Stimulated activated CD4-positive, alpha-beta T cell treated with anti-CD3 and anti-CD28 coated beads, TNF-alpha, amount 100 ng/mL, for 48 hours (primary cell): ENCODE measurements around the gene RIC1.
A peak's percentile ranks its signal among the peaks of the same experiment; 100 is the strongest.
"Not testable (repeated sequence)": the region's sequence is repeated elsewhere in the genome, so short reads cannot be mapped to it uniquely, and the experiment has no call there.

Experiments
- DNase-seq, 3 donors: peaks; one replicate each; pipeline ENCODE4 v3.0.0-alpha.2; 2020; ENCODE audit warnings: low read depth in 3 of 3

The RIC1 gene

DNA sequence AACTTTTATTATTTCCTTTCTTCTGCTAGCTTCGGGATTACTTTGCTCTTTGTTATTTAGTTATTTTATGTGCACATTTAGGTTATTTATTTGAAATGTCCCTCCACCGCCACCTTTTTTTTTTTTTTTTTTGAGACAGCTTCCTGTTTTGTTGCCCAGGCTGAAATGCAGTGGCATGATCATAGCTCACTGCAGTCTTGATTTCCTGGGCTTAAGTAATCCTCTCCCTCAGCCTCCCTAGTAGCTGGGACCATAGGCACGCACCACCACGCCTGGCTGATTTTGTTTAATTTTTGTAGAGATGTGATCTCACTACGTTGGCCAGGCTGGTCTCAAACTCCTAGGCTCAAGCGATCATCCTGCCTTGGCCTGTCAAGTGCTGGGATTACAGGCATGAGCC lies 38.5 kb downstream of the RIC1 start:
- no peak for DNase-seq

DNA sequence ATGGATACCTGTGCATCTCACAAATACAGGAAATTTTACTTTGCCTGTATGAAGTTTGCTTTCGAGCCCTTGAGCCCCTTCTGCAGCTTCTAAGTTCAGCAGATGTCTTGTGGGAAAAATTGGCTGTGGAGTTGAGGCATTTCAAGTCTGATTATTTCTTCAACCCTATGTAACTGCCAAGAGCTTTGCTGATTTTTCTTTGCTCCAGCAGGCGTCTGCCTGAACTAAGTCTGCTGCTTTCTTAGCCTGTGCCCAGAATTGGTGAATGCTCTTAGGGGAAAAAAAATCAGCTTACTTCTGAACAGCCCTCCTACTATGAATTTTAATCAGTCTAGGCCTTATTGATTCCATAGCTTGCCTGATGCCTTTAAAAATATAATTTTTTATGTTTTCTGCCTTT lies 41.2 kb downstream of the RIC1 start:
- DNase-seq = no peak

DNA sequence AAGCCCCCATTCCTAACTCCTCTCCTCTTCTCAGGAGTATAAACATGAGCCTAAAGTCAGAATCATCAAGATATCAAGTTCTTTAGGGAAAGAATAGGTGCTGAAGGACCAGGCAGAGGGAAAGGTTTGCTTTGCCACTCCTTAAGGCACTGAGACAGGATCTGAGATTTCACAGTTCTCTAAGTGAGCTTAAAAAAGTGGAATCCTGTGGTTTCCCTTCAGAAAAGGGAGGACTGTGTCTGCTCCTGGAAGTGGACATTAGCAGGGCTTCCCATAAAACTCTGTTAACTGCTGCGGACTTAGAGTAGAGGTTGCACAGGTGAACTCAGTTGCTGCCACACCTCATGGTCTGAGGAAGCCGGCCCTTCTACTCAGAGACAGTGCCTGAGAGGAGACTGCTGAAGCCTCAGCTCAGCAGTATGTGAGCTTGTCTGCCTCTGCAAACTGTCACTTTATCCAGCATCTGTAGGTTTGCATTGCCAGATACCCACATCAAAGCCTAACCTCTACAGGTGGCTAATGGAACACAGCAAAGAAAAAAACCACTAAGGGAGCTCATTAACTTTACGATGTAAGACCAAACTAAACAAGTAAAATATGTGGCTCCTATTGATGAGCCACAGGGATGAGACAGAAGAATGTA lies 42.9 kb downstream of the RIC1 start:
- no peak for DNase-seq

DNA sequence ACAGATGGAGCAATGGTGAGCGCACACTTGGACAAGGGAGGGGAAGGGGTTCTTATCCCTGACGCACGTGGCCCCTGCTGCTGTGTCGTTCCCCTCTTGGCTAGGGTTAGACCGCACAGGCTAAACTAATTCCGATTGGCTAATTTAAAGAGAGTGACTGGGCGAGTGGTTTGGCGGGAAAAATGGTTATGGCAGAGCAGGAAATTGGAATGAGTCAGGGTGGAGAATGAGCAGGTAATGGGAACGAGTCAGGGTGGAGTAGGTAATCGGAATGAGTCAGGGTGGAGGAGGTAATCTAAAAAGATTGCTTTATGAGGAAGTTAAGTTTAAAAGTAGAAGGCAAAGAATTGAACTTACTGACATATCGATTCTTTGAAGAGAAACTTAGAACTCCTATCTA lies 46.1 kb downstream of the RIC1 start:
- not testable (repeated sequence) for DNase-seq

DNA sequence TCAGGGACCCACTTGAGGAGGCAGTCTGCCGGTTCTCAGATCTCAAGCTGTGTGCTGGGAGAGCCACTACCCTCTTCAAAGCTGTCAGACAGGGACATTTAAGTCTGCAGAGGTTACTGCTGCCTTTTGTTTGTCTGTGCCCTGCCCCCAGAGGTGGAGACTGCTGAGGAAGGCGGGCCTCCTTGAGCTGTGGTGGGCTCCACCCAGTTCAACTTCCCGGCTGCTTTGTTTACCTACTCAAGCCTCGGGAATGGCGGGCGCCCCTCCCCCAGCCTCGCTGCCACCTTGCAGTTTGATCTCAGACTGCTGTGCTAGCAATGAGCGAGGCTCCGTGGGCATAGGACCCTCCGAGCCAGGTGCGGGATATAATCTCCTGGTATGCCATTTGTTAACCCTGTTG lies 54.7 kb downstream of the RIC1 start:
- not testable (repeated sequence) for DNase-seq

DNA sequence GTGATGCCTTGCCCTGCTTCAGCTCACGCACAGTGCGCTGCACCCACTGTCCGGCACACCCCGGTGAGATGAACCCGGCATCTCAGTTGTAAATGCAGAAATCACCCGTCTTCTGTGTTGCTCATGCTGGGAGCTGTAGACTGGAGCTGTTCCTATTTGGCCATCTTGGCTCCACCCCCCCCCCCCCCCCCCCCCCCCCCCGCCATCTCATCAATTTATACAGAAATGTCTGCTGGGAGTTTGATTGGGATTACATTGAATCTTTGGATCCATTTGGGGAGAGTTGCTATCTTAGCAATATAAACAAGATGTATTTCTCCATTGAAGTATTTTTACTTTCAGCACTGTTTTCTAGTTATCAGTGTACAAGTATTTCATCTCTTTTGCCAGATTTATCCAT lies 55.2 kb downstream of the RIC1 start:
- DNase-seq = no peak

DNA sequence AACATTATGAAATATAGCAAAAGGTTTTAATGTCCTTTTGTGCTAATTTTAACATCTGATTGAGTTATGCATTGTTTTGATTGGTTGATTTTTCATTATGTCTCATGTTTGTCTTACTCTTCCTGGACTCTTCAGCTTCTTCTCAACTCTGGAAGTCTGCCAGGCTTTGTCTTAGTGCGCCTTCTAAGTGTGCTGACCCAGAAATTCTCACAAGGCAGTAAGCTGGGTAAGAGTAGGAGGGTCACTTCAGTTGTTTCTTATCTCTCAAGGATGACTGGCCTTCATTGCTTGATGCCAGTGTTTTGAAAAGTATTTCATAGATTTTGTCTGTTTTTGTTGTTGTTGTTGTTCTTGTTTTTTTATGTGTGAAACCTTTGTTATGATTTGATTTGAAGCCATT lies 59.2 kb downstream of the RIC1 start:
- DNase-seq = no peak

DNA sequence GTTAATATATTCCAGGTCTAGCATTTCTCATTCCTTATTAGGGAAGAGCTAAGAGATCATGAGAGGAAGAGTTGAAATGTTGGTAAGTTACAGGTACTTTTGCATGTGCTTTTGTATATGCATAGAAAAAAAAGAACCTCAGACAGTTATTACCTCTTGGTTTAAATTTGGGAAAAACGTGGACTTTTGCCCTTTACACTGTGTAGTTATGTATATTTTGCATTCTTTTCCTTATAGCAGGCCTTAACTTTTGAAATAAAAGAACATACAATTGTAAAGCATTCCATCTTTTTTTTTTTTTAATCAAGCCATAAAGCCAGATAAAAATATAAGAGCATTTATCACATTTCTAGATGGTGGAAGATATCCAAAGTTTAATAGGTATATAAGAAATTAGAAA lies 61.4 kb downstream of the RIC1 start:
- DNase-seq = no peak

DNA sequence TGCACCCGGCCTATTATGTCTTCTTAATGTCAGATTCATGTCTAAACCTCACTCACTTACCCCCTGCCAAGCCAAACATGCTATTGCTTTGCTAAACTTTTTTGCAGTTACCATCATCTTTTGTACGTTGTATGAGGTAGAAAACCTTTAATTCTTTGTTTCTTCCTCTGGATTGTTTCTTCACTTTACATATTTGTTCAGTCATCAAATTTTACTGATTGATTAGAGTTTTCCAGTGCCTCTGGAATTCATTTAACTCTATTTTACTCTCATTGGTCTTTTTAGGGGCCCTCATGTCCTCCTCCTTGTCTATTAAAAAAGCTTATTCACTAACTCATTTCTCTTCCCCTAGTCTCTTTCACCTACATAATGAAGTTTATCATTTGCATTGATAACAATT lies 67.0 kb downstream of the RIC1 start:
- DNase-seq = no peak

DNA sequence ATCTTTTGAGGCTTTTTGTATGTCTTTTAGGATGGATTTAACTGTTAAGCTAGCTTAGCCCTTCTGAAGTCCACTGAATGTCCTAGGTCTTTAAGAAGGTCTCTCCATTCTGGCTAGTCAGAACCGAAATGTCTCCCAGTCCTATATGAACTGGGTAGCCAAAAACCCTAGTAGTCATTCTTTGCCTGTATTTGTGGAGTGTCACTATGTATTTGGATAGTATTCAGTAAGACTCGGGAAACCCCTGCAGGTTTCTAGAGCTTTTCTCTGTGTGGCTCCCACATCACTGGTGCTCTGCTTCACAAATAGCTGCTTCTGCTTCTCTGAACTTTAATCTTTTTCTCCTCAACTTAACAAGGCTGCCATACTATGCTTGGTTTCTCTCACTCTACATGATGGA lies 68.0 kb downstream of the RIC1 start:
- DNase-seq = no peak

DNA sequence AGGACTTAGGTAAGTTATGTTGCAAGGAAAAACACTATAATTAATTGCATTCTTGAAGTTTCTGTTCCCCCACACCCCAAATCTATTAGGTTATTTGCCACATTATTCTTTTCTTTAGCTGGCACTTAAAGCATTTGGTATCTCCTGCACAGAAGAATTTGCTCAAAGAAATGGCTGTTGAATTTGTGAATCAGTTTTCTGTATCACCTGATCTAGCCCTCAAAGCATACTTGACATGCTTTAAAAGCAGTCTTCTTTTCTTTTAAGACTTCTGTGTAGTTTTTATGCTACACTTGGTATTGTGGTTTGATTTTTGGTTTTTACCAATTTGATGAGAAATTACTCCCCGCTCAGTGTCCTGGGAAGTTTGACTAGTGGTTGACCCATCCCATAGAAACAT lies 69.1 kb downstream of the RIC1 start:
- no peak for DNase-seq

DNA sequence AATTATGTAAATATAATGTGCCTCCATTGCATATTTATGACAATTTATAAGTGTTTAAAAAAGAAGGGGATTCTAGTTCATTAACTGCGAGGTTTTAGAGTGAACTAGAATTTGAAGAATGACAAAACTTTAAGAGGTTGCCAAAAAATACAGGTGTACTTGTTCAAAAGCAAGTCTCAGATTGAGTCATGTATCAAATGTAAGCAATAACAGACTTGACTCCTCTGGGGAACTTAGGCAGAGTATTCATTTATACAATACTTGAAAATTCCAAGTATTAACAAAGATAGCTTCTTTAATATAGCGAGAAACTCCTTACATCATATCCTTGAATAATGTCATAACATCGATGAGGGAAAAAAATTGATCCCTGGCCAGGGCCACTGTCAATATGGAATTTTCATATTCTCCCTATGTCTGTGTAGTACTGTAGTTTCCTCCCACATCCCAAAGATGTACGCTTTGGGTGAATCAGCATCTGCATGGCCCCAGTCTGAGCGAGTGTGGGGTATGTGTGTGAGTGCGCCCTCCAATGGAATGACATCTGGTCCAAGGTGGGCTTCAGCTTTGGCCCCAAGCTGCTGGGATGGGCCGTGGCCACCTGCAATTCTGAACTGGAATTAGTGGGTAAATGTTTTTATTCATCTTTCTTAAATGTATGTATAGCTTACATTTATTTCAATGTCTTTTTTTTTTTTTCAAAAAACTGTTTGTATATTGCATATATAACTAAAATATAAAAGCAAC lies 70.1 kb downstream of the RIC1 start:
- DNase-seq = no peak

DNA sequence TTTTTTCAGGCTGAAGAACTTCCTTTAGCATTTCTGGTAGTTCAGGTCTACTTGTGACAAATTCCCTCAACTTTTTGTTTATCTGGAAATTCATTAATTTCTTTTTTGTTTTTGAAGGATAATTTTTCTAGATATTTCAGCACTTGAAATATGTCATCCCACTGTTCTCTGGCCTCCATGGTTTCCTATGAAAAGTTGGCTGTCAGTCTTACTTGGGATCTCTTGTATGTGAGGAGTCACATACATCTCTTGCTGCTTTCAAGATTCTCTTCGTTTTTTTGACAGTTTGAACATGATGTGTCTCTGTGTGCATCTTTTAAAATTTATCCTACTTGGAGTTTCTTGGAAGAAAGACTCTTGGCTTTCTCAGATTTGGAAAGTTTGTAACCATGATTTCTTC lies 79.5 kb downstream of the RIC1 start:
- no peak for DNase-seq

DNA sequence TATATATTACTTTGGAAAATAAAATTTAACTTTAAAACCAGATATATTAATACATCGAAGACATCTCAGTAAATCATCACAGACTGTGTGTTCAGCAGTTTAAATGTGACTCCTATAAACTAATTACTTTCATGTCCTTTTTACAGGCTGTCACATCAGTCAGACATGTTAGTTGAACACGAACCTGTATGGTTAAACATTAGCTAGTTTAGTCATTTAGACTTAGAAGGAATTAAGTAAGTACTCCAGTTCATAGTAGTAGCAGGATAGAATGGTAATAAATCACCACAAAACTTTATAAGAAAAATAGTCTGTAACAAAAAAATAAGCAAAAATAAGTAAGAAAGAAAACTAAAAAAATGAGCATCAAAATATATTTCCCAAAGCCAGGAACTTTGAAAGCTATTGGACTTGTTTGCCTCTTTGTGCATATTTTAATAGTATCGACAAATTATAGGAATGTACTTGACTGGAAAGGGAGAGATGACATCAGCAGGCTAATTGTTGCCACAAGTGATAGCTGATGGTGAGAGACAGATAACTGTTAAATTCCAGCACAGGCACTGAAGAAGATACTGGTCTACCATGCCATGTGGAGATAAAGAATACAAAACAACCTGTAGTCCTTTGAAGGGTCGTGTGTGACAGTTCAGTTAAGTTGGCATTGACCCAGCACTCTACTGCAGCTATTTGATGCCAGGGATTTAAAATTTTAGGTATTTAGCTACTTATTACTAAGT lies 83.9 kb downstream of the RIC1 start:
- DNase-seq = peak in 1 of 3 donors; percentile 2

DNA sequence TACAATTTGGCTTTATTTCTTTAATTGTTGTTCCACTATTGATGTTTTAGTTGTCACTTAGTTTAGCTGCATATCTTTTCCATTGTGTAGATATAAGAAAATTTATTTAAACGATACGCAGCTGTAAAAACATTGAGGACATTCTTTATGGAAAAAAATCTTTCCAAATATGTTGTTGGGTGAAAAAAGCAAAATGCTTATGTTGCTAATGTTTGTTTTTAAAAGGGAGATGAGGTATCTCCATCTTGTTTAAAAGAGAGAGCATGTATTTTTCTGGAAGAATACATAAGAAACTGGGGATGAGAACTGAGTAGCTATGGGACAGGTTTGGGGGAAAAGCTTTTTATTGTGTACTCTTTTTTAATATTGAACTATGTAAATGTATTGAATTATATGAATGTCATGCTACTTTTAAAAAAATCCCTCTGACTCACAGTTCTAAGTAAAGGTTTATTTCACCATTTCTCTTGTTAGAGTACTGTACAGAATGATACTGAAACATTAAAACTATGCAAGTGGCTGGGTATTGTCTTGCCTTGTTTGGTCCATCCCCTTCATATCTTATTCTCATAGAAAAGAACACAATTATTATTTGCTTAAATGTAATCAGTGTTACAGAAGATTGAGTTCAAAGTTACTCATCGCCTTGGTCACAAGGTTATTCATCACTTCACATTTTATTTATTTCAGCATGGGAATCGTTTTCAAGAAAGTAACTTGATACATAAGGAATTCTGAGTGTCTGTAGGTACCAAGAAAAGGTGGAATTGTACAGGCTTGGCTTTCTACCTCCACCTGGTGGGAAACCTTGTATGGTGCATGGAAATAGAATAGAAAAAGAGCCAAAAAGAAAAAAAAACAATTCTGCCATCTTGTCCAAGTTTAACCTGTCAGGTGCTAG lies 85.8 kb downstream of the RIC1 start:
- DNase-seq = no peak

DNA sequence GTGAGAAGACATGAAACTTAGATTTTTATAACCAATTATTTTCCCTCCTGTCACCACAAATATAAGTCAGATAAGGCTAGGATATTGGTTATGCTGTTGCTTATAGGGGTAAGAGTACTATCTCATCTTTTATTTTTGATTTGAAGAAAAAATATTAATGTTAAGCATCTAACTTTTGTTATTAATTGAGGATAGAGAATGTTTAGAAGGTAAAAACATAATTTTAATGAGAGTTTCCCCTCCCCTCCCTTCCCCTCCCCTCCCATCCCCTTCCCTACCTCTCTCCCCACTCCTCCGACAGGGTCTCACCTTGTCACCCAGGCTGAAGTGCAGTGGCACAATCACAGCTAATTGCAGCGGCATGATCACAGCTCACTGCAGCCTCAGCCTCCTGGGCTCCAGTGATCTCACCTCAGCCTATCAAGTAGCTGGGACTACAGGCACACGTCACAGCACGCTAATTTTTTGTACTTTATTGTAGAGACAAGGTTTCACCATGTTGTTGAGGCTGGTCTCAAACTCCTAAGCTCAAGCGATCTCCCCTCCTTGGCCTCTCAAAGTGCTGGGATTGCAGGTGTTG lies 86.7 kb downstream of the RIC1 start:
- DNase-seq = no peak

DNA sequence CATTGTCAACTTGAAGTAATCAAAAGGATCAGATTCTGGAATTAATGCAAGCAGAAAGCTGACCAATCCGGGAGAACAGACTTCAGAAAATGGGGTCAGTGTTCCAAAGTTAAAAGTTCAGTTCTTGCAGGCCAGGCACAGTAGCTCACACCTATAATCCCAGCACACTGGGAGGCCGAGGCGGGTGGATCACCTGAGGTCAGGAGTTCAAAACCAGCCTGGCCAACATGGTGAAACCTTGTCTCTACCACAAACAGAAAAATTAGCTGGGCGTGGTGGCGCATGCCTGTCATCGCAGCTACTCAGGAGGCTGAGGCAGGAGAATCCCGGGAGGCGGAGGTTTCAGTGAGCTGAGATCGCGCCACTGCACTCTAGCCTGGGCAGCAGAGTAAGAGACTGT lies 88.5 kb downstream of the RIC1 start:
- DNase-seq = not testable (repeated sequence)

DNA sequence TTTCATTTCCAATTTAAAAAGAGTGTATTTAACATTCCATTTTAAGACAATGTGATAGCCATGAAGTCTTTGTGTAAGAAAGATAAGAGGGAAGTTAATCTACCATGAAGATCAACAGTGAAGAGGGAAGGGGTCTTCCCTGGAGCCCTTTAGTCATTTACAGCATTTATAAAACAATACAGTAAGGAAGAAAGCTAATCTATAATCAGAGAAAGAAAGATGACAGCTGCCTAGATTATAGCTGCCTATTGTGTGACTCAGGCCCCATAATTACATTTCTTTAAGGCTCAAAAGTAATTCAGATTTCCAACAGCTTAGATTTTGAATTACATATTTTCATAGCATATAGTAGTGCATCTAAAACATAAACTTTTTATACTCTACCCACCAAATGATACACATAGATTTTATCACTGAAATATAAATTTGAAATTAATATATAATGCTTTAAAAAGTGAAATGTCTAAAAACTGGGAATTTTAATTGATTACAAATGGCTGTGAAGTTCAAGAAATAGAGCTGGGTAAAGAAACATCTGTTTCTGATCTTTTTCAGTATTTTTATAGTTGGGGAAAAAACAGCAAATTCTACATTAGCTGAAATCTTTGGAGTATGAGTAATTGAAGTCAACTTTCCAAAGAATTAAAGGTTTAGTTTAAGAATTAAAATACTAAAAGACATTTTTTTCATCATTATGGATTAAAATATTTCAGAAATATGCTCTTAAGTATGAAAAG lies 89.6 kb downstream of the RIC1 start:
- DNase-seq = no peak

DNA sequence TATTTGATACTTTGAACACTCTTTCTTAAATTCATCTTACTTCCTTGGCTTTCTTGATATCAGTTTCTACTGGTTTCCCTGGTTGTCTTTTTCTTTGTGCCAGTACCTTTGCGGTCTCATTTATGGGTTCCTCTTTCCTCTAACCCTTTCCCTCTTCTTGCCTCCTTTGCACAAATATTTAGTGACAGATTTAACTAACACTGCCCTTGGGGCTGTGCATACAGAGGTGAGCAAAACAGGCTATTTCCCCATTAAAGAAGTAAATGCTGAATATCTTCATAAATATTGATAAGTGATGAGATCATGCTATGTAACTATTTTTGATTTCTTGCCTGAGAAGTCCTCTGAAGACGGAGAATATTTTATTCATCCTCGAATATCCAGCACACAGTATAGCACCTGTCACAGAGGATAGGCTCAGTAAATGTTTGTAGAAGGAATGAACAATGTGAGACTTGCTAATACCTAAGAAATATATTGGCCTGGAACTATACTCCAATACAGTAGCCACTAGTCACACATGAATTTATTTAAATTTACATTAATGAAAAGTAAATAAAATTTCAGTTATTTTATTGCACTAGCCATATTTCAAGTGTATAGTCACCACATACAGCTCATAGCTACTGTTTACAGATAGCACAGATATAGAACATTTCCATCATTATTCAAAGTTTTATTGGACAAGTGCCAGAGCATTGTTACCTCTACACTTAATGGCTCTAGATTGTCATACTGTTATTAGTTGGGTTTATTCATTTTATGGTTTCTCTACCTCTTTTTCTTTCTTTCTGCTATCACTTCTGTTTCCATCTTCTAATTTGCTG lies 90.4 kb downstream of the RIC1 start:
- no peak for DNase-seq

DNA sequence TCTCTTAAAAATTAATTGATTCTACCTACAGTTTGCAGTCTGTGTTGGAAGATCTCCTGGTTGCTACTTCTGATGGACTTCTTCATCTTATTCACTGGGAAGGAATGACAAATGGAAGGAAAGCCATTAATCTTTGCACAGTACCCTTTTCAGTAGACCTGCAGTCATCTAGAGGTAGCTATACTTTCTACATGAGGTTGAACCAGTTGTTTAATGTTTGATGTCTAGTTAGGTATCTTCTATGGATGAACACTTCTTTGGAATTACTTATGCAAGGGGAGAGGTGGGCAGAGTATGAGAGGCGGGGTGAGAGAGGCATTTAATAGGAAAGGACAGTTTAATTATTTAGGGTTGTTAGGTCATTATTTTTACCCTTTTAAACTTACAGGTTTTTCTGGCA lies 91.2 kb downstream of the RIC1 start:
- no peak for DNase-seq
